Smooth muscle cell (in vitro differentiated cells): ENCODE data around the gene SMYD3. TPM values are rescaled to one million over a fixed set of nuclear protein-coding genes. Genes with fewer than 3 reads are reported as not detected.

Experiments
- DNase-seq: peaks from one replicate; lab custom pipeline; 2025; ENCODE audit not compliant: unreplicated experiment; lab: John Stamatoyannopoulos, UW
- H2AFZ ChIP-seq: fragments of 200-600 bp; sonication (generic); 2 replicates; pipeline ENCODE4 v1.6.0; 2016; ENCODE audit warnings: antibody characterized with exemption, low read depth, mild to moderate bottlenecking
- H3F3A ChIP-seq: fragments of 200-600 bp; sonication (generic); 2 replicates; pipeline ENCODE4 v1.6.0; 2017; ENCODE audit warnings: antibody characterized with exemption, low read depth
- H3K27ac ChIP-seq: fragments of 200-600 bp; sonication (generic); 2 replicates; pipeline ENCODE4 v1.5.1; 2016; ENCODE audit warnings: low read depth, mild to moderate bottlenecking
- H3K27me3 ChIP-seq: fragments of 200-600 bp; sonication (generic); 2 replicates; pipeline ENCODE4 v1.6.1; 2016; ENCODE audit warnings: low read depth, mild to moderate bottlenecking
- H3K36me3 ChIP-seq: fragments of 200-600 bp; sonication (generic); 2 replicates; pipeline ENCODE4 v1.5.1; 2016; ENCODE audit warnings: low read depth
- H3K4me1 ChIP-seq: fragments of 200-600 bp; sonication (generic); 2 replicates; pipeline ENCODE4 v1.5.1; 2016; ENCODE audit warnings: low read depth
- H3K4me2 ChIP-seq: fragments of 200-600 bp; sonication (generic); 2 replicates; pipeline ENCODE4 v1.6.0; 2016; ENCODE audit warnings: mild to moderate bottlenecking
- H3K4me3 ChIP-seq: fragments of 200-600 bp; sonication (generic); 2 replicates; pipeline ENCODE4 v1.5.1; 2016; ENCODE audit warnings: mild to moderate bottlenecking
- H3K79me2 ChIP-seq: fragments of 200-600 bp; sonication (generic); 2 replicates; pipeline ENCODE4 v1.6.0; 2016; ENCODE audit warnings: low read depth, mild to moderate bottlenecking
- H3K9ac ChIP-seq: fragments of 200-600 bp; sonication (generic); 2 replicates; pipeline ENCODE4 v1.6.0; 2016; ENCODE audit warnings: low read depth
- H3K9me3 ChIP-seq: fragments of 200-600 bp; sonication (generic); replicated peaks from 2 replicates; pipeline ENCODE4 v1.5.1; 2016; ENCODE audit warnings: low read depth
- H4K20me1 ChIP-seq: fragments of 200-600 bp; sonication (generic); 2 replicates; pipeline ENCODE4 v1.6.0; 2016; ENCODE audit warnings: low read depth
- WGBS: methylation state at CpG from one replicate; pipeline ENCODE4 v1.1.7; 2016; ENCODE audit warnings: low lambda C conversion rate; 5-methylcytosine and 5-hydroxymethylcytosine counted together
- polyA plus RNA-seq: library from polyadenylated mRNA; unstranded; fragments of >200 nt; fragmentation: Nextera tagmentation; extraction: Ambion mirVana; gene quantifications from 2 replicates; pipeline ENCODE4 v1.2.1, GENCODE V29; 2016
- total RNA-seq: library from RNA; depleted of rRNA; stranded (reverse); fragments of >200 nt; gene quantifications from 2 replicates; pipeline ENCODE4 v1.2.3, GENCODE V29; 2014
- TF ChIP-seq, protein P1 (sequence below): fragments of 200-600 bp; sonication (generic); IDR thresholded peaks from 2 replicates; pipeline ENCODE4 v1.5.1; 2017; ENCODE audit warnings: borderline replicate concordance, mild to moderate bottlenecking, antibody characterized with exemption; ENCODE audit not compliant: insufficient read depth, poor library complexity, severe bottlenecking

SMYD3 gene
- total and polyA plus RNA-seq, 2 experiments from 2014 or later, result 162 to 301 TPM

DNA sequence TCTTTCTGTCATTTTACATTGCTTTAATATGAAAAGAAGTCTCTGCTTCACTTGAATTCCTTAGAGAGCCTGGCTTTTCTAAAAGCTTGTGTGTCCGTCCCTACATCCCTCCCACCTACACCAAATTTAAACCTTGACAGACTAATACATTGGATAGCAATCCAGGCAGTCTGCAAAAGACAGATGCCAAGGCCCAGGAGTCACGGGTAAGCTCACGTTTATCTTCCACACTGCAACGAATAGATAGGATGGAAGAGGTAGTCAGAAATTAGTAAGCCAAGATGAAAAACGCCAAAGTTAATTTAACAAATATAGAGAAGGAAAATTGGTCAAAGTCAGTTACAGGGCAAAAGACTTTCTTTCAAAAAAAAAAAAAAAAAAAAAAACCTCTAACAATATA is 338.1 kb downstream of the SMYD3 start:
- Histone ChIP-seq H3K36me3 (no peaks in the 10 kb centered on the region), H3K27ac (no peak overlapping the region), H3K9me3 (no peaks in the 10 kb centered on the region), H3K4me2 (no peak overlapping the region), H2AFZ (no peak overlapping the region), H3K79me2 (no peaks in the 10 kb centered on the region), H3K27me3 (no peaks in the 10 kb centered on the region), H3K9ac (no peak overlapping the region), H3K4me1 (no peaks in the 10 kb centered on the region), H3F3A (no peaks in the 10 kb centered on the region), H3K4me3 (no peak overlapping the region), H4K20me1 (no peaks in the 10 kb centered on the region)
- DNase-seq, result no peak
- WGBS, result 53% methylated on average over 5 of the region's 5 CpGs
- TF ChIP-seq, protein P1, sequence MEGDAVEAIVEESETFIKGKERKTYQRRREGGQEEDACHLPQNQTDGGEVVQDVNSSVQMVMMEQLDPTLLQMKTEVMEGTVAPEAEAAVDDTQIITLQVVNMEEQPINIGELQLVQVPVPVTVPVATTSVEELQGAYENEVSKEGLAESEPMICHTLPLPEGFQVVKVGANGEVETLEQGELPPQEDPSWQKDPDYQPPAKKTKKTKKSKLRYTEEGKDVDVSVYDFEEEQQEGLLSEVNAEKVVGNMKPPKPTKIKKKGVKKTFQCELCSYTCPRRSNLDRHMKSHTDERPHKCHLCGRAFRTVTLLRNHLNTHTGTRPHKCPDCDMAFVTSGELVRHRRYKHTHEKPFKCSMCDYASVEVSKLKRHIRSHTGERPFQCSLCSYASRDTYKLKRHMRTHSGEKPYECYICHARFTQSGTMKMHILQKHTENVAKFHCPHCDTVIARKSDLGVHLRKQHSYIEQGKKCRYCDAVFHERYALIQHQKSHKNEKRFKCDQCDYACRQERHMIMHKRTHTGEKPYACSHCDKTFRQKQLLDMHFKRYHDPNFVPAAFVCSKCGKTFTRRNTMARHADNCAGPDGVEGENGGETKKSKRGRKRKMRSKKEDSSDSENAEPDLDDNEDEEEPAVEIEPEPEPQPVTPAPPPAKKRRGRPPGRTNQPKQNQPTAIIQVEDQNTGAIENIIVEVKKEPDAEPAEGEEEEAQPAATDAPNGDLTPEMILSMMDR, result no peak

DNA sequence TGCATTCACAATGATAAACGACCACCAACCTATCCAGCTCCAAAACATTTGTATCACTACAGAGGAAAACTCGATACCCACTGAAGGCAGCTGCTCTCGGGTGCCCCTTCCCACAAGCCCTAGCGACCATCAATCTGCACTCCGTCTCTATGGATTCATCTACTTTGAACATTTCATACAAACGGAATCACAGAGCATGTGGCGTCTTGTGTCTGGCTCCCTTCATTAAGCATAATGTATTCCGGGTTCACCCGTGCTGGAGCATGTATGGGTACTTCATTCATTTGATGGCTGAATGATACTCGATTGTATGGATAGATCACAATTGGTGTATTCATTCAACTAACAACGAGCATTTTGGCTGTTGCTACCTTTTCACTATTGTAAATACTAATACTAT is 340.2 kb downstream of the SMYD3 start:
- DNase-seq, result no peak
- WGBS, result 98% methylated on average over 11 of the region's 11 CpGs

DNA sequence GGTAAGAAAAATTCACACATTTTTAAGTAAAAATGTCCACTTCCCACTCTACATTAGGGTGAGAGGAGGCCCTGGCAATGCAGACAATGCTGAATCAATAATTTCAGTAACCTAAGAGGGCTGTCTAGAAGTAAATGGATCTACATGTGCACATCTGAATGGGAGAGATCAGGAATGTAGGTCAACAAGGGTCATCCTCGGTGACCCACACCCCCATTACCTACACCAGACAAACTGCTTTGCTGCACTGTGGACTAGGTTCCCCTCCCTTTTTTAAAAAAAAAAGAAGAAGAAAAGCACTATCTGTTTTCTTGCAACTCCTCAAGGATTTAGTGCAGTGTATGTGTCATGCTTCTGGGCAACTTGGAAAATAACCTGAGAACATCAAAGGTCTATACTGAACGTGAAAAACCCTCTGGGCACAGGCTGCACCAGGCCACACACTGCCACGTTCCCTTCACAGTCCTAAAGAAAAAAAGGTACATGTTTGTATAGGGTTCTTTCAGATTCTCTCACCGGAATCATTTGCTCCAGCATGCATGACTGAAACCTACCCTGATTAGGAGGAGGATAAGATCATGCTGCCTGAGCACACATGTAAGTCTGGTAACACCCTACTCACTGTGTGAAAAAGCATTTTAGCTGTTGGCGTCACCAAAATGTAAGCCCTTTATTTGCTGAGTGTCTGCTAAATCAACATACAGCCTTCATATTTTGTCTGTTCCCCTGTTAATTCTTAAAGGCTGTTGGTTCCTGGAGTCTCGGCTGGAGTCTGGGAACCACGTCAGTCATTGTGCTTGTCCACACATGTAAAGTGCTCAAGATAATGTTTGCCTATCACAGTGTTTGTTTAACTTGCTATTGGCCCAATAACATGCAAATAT is 341.0 kb downstream of the SMYD3 start:
- peak overlapping the region; percentile 80 for H3K27ac ChIP-seq
- H3K4me1 ChIP-seq, result no peaks in the 10 kb centered on the region
- H3K27me3 ChIP-seq, result no peaks in the 10 kb centered on the region
- 73% methylated on average over 7 of the region's 7 CpGs for WGBS
- no peak for DNase-seq
- no peaks in the 10 kb centered on the region for H4K20me1 ChIP-seq
- TF ChIP-seq, protein P1, result no peak
- H3K36me3 ChIP-seq, result no peaks in the 10 kb centered on the region
- H3K4me3 ChIP-seq, result peak overlapping the region; percentile 0
- H3K9me3 ChIP-seq, result no peaks in the 10 kb centered on the region
- no peak overlapping the region for H3K9ac ChIP-seq
- no peaks in the 10 kb centered on the region for H3K79me2 ChIP-seq
- H2AFZ ChIP-seq, result no peak overlapping the region
- H3K4me2 ChIP-seq, result peak overlapping the region; percentile 3
- H3F3A ChIP-seq, result no peaks in the 10 kb centered on the region

More for the DNA sequence above, 340.2 kb downstream of the SMYD3 start:
- H3K79me2 ChIP-seq, result no peaks in the 10 kb centered on the region
- H3K9ac ChIP-seq, result no peak overlapping the region
- no peaks in the 10 kb centered on the region for H3K36me3 ChIP-seq
- no peaks in the 10 kb centered on the region for H4K20me1 ChIP-seq
- H3F3A ChIP-seq, result no peaks in the 10 kb centered on the region
- H3K9me3 ChIP-seq, result no peaks in the 10 kb centered on the region
- no peak overlapping the region for H3K4me2 ChIP-seq
- TF ChIP-seq, protein P1, result no peak
- H3K4me3 ChIP-seq, result no peak overlapping the region
- H3K4me1 ChIP-seq, result no peaks in the 10 kb centered on the region
- H3K27ac ChIP-seq, result peak overlapping the region; percentile 80
- H2AFZ ChIP-seq, result no peak overlapping the region
- H3K27me3 ChIP-seq, result no peaks in the 10 kb centered on the region

DNA sequence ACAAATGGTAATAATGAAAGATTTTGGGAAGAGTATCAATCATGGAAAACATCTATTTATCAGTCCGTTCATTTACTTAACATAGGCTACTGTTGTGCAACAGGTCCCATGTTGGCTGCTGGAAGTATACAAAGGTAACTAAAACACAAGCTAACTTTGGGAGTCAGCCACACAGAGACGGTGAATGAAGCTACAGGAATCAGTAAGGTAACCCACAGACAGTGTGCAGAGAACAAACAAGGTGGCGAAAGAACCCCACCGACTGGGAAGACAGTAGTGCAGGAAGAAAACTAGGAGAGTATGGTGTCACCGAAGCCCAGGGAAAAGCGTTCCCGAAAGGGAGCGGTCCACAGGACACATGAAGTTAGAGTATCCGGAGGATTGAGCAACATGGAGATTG is 342.3 kb downstream of the SMYD3 start:
- no peak overlapping the region for H3K27ac ChIP-seq
- H3K79me2 ChIP-seq, result no peaks in the 10 kb centered on the region
- no peak overlapping the region for H3K9ac ChIP-seq
- 95% methylated on average over 9 of the region's 9 CpGs for WGBS
- H2AFZ ChIP-seq, result no peak overlapping the region
- no peaks in the 10 kb centered on the region for H3K27me3 ChIP-seq
- H3K4me2 ChIP-seq, result no peak overlapping the region
- H3K9me3 ChIP-seq, result no peaks in the 10 kb centered on the region
- no peaks in the 10 kb centered on the region for H3K36me3 ChIP-seq
- DNase-seq, result no peak
- no peaks in the 10 kb centered on the region for H3F3A ChIP-seq
- H3K4me3 ChIP-seq, result no peak overlapping the region
- TF ChIP-seq, protein P1, result no peak
- no peaks in the 10 kb centered on the region for H4K20me1 ChIP-seq
- H3K4me1 ChIP-seq, result no peaks in the 10 kb centered on the region
